SK-N-MC (cell line): ENCODE measurements around the gene RALGPS1.

Experiments
- DNase-seq: peaks from one replicate; pipeline ENCODE4 v3.0.0-alpha.2; 2011; ENCODE audit warnings: low read depth, low spot score
- H3K27ac ChIP-seq: fragments of 200-600 bp; sonication (generic); 2 replicates; pipeline ENCODE4 v1.5.1; 2016; ENCODE audit warnings: mixed run types
- H3K36me3 ChIP-seq: fragments of 200-600 bp; sonication (generic); 2 replicates; pipeline ENCODE4 v1.6.1; 2017; ENCODE audit warnings: antibody characterized with exemption, low read length, mixed read lengths; ENCODE audit not compliant: insufficient read depth
- H3K4me3 ChIP-seq: fragments of 200-600 bp; sonication (generic); 2 replicates; pipeline ENCODE4 v1.5.1; 2016
- H3K9ac ChIP-seq: fragments of 200-600 bp; sonication (generic); 2 replicates; pipeline ENCODE4 v1.8.0; 2017; ENCODE audit warnings: mixed run types, mixed read lengths; ENCODE audit not compliant: insufficient read length
- H3K9me3 ChIP-seq: fragments of 200-600 bp; sonication (generic); 2 replicates; pipeline ENCODE4 v1.6.1; 2017; ENCODE audit warnings: low read depth, mild to moderate bottlenecking, antibody characterized with exemption, low read length, moderate library complexity, mixed read lengths
- EZH2 ChIP-seq: fragments of 200-600 bp; sonication (generic); IDR thresholded peaks from one replicate; pipeline ENCODE4 v1.6.1; 2017; ENCODE audit warnings: antibody characterized with exemption
- FOXP2 ChIP-seq: optimal IDR thresholded peaks from 2 replicates; pipeline ENCODE3; 2011; ENCODE audit warnings: mild to moderate bottlenecking, moderate library complexity; ENCODE audit not compliant: insufficient read depth; ENCODE audit errors: extremely low read length, control extremely low read depth
- POLR2AphosphoS5 ChIP-seq: IDR thresholded peaks from 2 replicates; pipeline ENCODE4 v1.6.1; 2012; ENCODE audit warnings: mild to moderate bottlenecking, low read depth, low read length, borderline replicate concordance

RALGPS1 gene

GRCh38 chr9:127124792-127125191, 210.2 kb downstream of the RALGPS1 start:
- no peaks in the 10 kb centered on the region for H3K9me3 ChIP-seq
- no peak for TF ChIP-seq EZH2
- TF ChIP-seq FOXP2: no peak
- TF ChIP-seq POLR2AphosphoS5: no peak
- no peak for DNase-seq

GRCh38 chr9:127126971-127127370, 212.4 kb downstream of the RALGPS1 start:
- Histone ChIP-seq H3K27ac (no peak overlapping the region), H3K36me3 (no peaks in the 10 kb centered on the region), H3K9ac (no peak overlapping the region), H3K9me3 (no peaks in the 10 kb centered on the region), H3K4me3 (no peak overlapping the region)
- no peak for DNase-seq
- no peak for TF ChIP-seq FOXP2
- no peak for TF ChIP-seq POLR2AphosphoS5
- no peak for TF ChIP-seq EZH2

More at GRCh38 chr9:127124792-127125191, 210.2 kb downstream of the RALGPS1 start:
- no peak overlapping the region for H3K4me3 ChIP-seq
- H3K36me3 ChIP-seq: no peaks in the 10 kb centered on the region
- H3K9ac ChIP-seq: no peak overlapping the region
- no peak overlapping the region for H3K27ac ChIP-seq

GRCh38 chr9:127128341-127129072, 213.9 kb downstream of the RALGPS1 start:
- Histone ChIP-seq H3K9me3 (no peaks in the 10 kb centered on the region), H3K27ac (no peak overlapping the region), H3K9ac (no peak overlapping the region), H3K36me3 (no peaks in the 10 kb centered on the region), H3K4me3 (no peak overlapping the region)
- DNase-seq: no peak
- TF ChIP-seq EZH2: no peak
- no peak for TF ChIP-seq POLR2AphosphoS5
- no peak for TF ChIP-seq FOXP2

- Histone ChIP-seq H3K36me3 (no peaks in the 10 kb centered on the region), H3K4me3 (no peak overlapping the region), H3K9me3 (no peaks in the 10 kb centered on the region), H3K27ac (no peak overlapping the region), H3K9ac (no peak overlapping the region)
- TF ChIP-seq FOXP2: no peak
- TF ChIP-seq EZH2: no peak
- no peak for TF ChIP-seq POLR2AphosphoS5
- DNase-seq: no peak
Observed at GRCh38 chr9:127129073-127129717, 214.6 kb downstream of the RALGPS1 start.

- TF ChIP-seq FOXP2: no peak
- TF ChIP-seq POLR2AphosphoS5: no peak
- TF ChIP-seq EZH2: no peak
Observed at GRCh38 chr9:127129718-127130085, 215.1 kb downstream of the RALGPS1 start.

GRCh38 chr9:127130235-127130634, 215.7 kb downstream of the RALGPS1 start:
- DNase-seq: no peak
- no peak overlapping the region for H3K4me3 ChIP-seq
- H3K36me3 ChIP-seq: no peaks in the 10 kb centered on the region
- H3K9me3 ChIP-seq: no peaks in the 10 kb centered on the region
- no peak for TF ChIP-seq FOXP2
- no peak for TF ChIP-seq EZH2
- no peak for TF ChIP-seq POLR2AphosphoS5
- H3K9ac ChIP-seq: no peak overlapping the region
- H3K27ac ChIP-seq: no peak overlapping the region

More at GRCh38 chr9:127129718-127130085, 215.1 kb downstream of the RALGPS1 start:
- Histone ChIP-seq H3K9ac (no peak overlapping the region), H3K9me3 (no peaks in the 10 kb centered on the region), H3K27ac (no peak overlapping the region), H3K36me3 (no peaks in the 10 kb centered on the region), H3K4me3 (no peak overlapping the region)
- no peak for DNase-seq

GRCh38 chr9:127130661-127131538, 216.3 kb downstream of the RALGPS1 start:
- no peaks in the 10 kb centered on the region for H3K36me3 ChIP-seq
- no peaks in the 10 kb centered on the region for H3K9me3 ChIP-seq
- DNase-seq: no peak
- no peak overlapping the region for H3K9ac ChIP-seq
- H3K27ac ChIP-seq: no peak overlapping the region
- H3K4me3 ChIP-seq: no peak overlapping the region
- TF ChIP-seq FOXP2: no peak
- no peak for TF ChIP-seq EZH2
- no peak for TF ChIP-seq POLR2AphosphoS5

- Histone ChIP-seq H3K27ac (no peak overlapping the region), H3K4me3 (no peak overlapping the region), H3K36me3 (no peaks in the 10 kb centered on the region), H3K9me3 (no peaks in the 10 kb centered on the region), H3K9ac (no peak overlapping the region)
- DNase-seq: no peak
- TF ChIP-seq FOXP2 (no peak), EZH2 (no peak), POLR2AphosphoS5 (no peak)
Observed at GRCh38 chr9:127131871-127132270, 217.3 kb downstream of the RALGPS1 start.
